MM.1S (cell line): ENCODE data around the gene GJA10.

ENCODE experiments used
- CTCF ChIP-seq: fragments of 300-600 bp; sonication (generic); IDR thresholded peaks from 2 replicates; pipeline ENCODE4 v1.5.1; 2016; ENCODE audit warnings: antibody characterized with exemption, low read length, mixed read lengths
- EZH2 ChIP-seq: fragments of 300-600 bp; sonication (generic); optimal IDR thresholded peaks from 2 replicates; pipeline ENCODE3; 2017; ENCODE audit warnings: low read depth, mild to moderate bottlenecking, antibody characterized with exemption, low read length, mixed read lengths

DNA sequence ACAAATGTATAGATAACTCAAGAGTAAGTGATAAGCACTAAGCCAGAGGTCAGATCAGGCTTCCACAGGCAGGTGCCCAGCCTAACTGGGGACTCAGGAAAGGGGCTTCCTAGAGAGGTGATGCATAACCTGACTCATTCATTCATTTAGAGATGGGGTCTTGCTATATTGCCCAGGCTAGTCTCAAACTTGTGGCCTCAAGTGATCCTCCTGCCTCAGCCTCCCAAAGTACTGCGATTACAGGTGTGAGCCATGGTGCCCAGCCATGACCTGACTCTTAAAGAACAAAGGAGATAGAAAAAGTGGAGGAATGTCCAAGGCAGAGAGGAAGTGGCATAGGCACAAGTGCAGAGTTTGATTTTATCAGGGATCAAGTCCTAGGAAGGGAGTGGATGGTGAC lies 41.9 kb downstream of the GJA10 start:
- TF ChIP-seq CTCF (no peak), EZH2 (no peak)
